GM19043 (cell line): ENCODE measurements around the gene GIGYF2.
A peak's percentile ranks its signal among the peaks of the same experiment; 100 is the strongest.

Source experiments
- ATAC-seq: cut with Tn5 transposase; IDR thresholded peaks from one replicate; pipeline ENCODE4 v1.9.1; 2021; ENCODE audit warnings: low read depth; ENCODE audit not compliant: unreplicated experiment

Gene GIGYF2

GRCh38 chr2:232750135-232750671 lies 53.1 kb downstream of the GIGYF2 start:
- no peak for ATAC-seq

- no peak for ATAC-seq
Measured at GRCh38 chr2:232757905-232758304, 60.8 kb downstream of the GIGYF2 start.

- ATAC-seq, result no peak
Measured at GRCh38 chr2:232761301-232761907, 64.3 kb downstream of the GIGYF2 start.

- ATAC-seq, result no peak
Measured at GRCh38 chr2:232767866-232768265, 70.7 kb downstream of the GIGYF2 start.

GRCh38 chr2:232770207-232770606 lies 73.1 kb downstream of the GIGYF2 start:
- no peak for ATAC-seq

- no peak for ATAC-seq
Measured at GRCh38 chr2:232771870-232772269, 74.7 kb downstream of the GIGYF2 start.

DNA sequence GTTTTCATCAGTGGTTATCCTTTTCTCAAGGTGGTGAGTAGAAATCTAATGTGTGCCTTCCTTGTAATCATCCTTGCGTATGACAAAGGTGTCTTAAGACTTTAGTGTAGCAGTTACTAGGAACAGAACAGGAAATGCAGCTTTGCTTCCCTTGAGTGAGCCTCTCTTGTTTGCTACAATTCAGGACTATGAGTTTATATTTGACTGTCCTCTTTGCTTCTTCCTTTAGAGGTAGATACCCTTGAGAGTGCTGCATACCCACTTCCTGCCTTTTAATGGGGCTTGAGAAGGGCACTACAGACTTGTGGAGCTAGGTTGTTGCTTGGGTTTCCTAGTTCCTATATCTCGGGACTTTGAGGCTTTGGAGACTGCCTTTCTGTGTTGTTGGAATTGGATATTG lies 75.4 kb downstream of the GIGYF2 start:
- peak; percentile 90 for ATAC-seq

DNA sequence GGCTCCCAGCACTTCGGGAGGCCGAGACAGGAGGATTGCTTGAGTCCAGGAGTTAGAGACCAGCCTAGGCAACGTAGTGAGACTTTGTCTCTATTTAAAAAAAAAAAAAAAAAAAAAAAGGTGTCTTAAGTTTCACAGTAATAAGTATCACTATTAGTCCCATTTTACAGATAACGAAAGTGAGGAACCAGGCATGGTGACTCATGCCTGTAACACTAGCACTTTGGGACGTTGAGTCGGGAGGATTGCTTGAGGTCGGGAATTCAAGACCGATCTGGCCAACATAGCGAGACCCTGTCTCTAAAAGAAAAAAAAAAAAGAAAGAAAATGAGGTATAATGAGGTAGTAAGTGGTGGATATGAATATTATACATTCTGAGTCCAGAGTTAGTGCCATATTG lies 76.7 kb downstream of the GIGYF2 start:
- ATAC-seq, result no peak

- no peak for ATAC-seq
Measured at GRCh38 chr2:232776435-232776834, 79.3 kb downstream of the GIGYF2 start, which contains the start of gene KCNJ13. KCNJ13 (minus strand) TSS chr2:232776565; CDS start chr2:232771362, 5,203 bp downstream.

- no peak for ATAC-seq
Measured at GRCh38 chr2:232777276-232777675, 80.1 kb downstream of the GIGYF2 start.

GRCh38 chr2:232779465-232779864 lies 82.3 kb downstream of the GIGYF2 start:
- ATAC-seq, result no peak

DNA sequence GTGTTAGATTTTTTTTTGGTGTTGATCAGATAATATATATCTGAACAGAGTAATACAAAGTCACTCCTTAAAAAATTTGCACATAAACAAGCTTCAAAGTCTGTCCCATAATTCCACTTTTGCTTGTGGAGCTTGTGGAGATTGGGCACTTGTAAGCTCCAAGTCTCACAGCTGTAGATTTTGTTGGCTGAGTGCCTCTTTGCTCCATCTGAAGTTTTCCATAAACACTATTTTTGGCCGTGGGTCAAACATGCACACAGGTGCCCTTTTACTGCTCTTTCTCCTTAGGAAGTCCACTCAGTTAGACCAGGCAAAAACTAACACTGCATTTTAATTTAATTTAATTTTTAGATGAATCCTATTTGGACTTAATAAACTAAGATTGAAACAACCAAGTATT lies 82.8 kb downstream of the GIGYF2 start:
- ATAC-seq, result no peak

DNA sequence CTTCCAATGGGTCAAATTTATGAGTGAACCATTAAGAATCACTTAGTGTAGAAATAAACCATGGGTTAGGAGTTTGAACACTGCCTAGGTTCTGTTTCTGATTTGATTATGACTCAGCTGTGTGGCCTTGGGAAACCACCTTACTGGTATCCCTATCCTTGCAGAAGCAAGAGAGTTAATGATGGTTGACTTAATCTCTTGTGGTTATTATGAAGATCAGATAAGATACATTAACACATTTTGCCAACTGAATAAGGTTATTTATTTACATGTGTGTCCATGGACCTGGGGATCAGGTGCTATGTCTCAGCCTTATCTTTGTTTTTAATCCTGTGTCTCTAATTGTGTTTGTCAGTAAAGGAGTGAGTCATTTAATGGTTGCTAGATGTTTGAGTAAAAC lies 84.6 kb downstream of the GIGYF2 start:
- peak; percentile 95 for ATAC-seq

- no peak for ATAC-seq
Measured at GRCh38 chr2:232783278-232783677, 86.1 kb downstream of the GIGYF2 start.

- no peak for ATAC-seq
Measured at GRCh38 chr2:232787806-232788205, 90.7 kb downstream of the GIGYF2 start.

GRCh38 chr2:232789082-232789481 lies 92.0 kb downstream of the GIGYF2 start:
- no peak for ATAC-seq

- no peak for ATAC-seq
Measured at GRCh38 chr2:232791518-232791917, 94.4 kb downstream of the GIGYF2 start.

DNA sequence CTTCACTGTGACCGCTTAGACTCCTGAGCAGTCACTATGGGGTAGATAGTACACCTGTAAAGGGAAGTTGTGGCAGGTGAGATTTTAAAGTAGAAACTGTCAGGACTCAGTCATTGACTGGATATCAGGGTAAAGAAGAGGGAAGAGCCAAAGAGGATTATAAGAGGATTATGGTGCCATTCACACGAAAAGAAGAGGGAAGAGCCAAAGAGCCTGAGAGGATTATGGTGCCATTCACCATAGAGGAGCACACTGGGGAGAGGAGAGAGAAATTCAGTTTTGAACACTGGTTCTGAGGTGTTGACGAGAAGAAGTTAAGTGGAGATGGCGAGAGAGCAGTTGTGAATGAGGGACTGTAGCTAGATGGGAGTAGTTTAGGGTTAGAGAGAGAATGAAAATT lies 96.1 kb downstream of the GIGYF2 start:
- ATAC-seq, result no peak

DNA sequence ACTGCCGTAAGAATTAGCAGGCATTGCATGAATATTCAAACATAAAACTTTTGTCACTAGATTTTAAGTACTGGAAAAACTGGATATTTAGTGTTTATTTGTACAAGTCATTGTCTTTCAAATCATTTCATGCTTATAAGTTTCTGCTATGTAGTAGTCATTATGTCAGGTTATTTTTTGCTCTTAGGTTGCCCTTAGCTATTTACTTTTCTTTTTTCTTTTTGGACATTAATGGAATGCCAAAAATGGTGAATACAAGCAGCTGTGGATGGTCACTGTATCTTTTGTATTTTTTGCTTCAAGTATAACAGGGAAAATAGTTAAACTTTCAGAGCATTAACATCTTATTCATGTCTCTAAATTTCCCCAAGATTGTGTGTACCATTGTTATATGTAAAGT lies 97.8 kb downstream of the GIGYF2 start:
- ATAC-seq, result no peak

GRCh38 chr2:232795920-232796319 lies 98.8 kb downstream of the GIGYF2 start:
- ATAC-seq, result no peak

DNA sequence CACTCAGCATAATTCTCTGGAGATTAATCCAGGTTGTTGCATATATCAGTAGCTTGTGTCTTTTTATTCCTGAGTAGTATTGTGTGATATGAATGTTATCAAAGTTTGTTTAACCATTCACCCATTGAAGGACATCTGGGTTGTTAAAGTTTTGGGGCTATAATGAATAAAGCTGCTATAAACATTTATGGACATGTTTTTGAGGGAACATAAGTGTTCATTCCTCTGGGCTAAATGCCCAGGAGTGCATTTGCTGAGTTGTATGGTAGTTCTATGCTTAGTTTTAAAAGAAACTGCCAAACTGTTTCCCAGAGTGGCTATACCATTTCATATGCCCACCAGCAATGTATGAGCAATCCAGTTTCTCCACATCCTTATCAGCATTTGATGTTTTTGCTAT lies 101.1 kb downstream of the GIGYF2 start:
- no peak for ATAC-seq

DNA sequence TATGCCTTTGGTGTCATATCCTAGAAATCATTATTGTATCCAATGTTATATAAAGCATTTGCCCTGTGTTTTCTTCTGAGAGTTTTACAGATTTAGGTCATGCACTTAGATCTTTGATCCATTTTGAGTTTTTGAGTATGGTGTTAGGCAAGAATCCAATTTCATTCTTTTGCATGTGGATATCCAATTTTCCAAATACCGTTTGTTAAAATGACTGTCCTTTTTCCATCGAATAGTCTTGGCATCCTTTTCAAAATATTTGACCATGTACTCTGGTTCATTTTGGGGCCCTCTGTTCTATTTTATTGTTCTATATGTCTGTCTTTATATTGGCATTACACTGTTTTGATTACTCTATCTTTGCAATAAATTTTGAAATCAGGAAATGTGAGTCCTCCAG lies 103.0 kb downstream of the GIGYF2 start:
- no peak for ATAC-seq

GRCh38 chr2:232802091-232802490 lies 105.0 kb downstream of the GIGYF2 start:
- no peak for ATAC-seq
